K562 (cell line): Measurements from ENCODE around the gene CORO2A. TPM values are rescaled to one million over a fixed set of nuclear protein-coding genes. Genes with fewer than 3 reads are reported as not detected.

Source experiments
- ARHGAP35 ChIP-seq: fragments of 450-650 bp; IDR thresholded peaks from 2 replicates; pipeline ENCODE4 v1.6.1; 2018; ENCODE audit not compliant: partially characterized antibody
- HDAC1 ChIP-seq, 2 experiments: fragments of 450-650 bp; IDR thresholded peaks; 2 replicates each; pipeline ENCODE4 v1.6.1; 2016 to 2017; ENCODE audit warnings: inconsistent platforms in 1 of 2, mild to moderate bottlenecking in 1 of 2, moderate library complexity in 1 of 2
- NCOA4 ChIP-seq: fragments of 450-650 bp; IDR thresholded peaks from 2 replicates; pipeline ENCODE4 v1.6.1; 2018; ENCODE audit warnings: mild to moderate bottlenecking; ENCODE audit not compliant: partially characterized antibody
- PCBP1 ChIP-seq: fragments of 200-400 bp; formaldehyde crosslinking; IDR thresholded peaks from 2 replicates; pipeline ENCODE4 v1.6.1; 2018; ENCODE audit warnings: mild to moderate bottlenecking, low read depth, low read length; ENCODE audit not compliant: poor library complexity, severe bottlenecking
- PRMT5 ChIP-seq: sonication (generic); formaldehyde crosslinking; IDR thresholded peaks from 2 replicates; pipeline ENCODE4 v1.5.0; 2020; ENCODE audit warnings: missing genetic modification reagents
- REST ChIP-seq, 2 experiments: fragments of 450-650 bp; formaldehyde crosslinking in 1 of 2; IDR thresholded peaks; 2 replicates each; pipeline versions ENCODE4 v1.4.0 to v1.6.1; 2014 to 2020; ENCODE audit warnings: mild to moderate bottlenecking in 2 of 2, borderline replicate concordance in 1 of 2, low read depth in 1 of 2
- ZKSCAN8 ChIP-seq: fragments of 200-800 bp; sonication (Bioruptor generic); IDR thresholded peaks from 2 replicates; pipeline ENCODE4 v1.6.1; 2016; ENCODE audit warnings: missing genetic modification characterization, missing compliant biosample characterization
- ZNF511 ChIP-seq: sonication (generic); formaldehyde crosslinking; IDR thresholded peaks from 2 replicates; pipeline ENCODE4 v1.8.0; 2022; ENCODE audit warnings: mild to moderate bottlenecking, missing genetic modification reagents
- polyA plus RNA-seq, 8 experiments: library from polyadenylated mRNA; depleted of rRNA in 4 of 8; stranded (reverse) in 5 of 8; unstranded in 3 of 8; fragments of >200 nt; fragmentation: Nextera tagmentation in 2 of 8; fragmentation: Illumina TruSeq in 1 of 8; extraction: Ambion mirVana in 2 of 8; extraction: Trizol in 1 of 8; gene quantifications; 2 replicates each; pipeline versions ENCODE4 v1.2.1 to v1.2.3, GENCODE V29; 2011 to 2014; ENCODE audit warnings: inconsistent platforms in 1 of 8, missing spikeins in 1 of 8
- total RNA-seq, 7 experiments: library from RNA; depleted of rRNA in 6 of 7; stranded (reverse); fragments of >200 nt in 6 of 7; fragmentation: Illumina TruSeq in 2 of 7; extraction: Trizol in 2 of 7; gene quantifications; 2 replicates each; pipeline versions ENCODE4 v1.2.1 to v1.2.3, GENCODE V29; 2011 to 2021; ENCODE audit warnings: low replicate concordance in 1 of 7
- TF ChIP-seq, protein P1 (sequence below), 2 experiments: fragments of 450-650 bp in 1 of 2; IDR thresholded peaks; 2 replicates each; pipeline ENCODE4 v1.6.1; 2011 to 2017; ENCODE audit warnings: low read depth in 2 of 2, antibody characterized with exemption in 1 of 2, borderline replicate concordance in 1 of 2, low read length in 1 of 2, mild to moderate bottlenecking in 1 of 2, mixed read lengths in 1 of 2; ENCODE audit not compliant: control insufficient read depth in 1 of 2
- TF ChIP-seq, protein P2 (sequence below): sonication (generic); formaldehyde crosslinking; IDR thresholded peaks from 2 replicates; pipeline ENCODE4 v1.8.0; 2022; ENCODE audit warnings: mild to moderate bottlenecking, missing genetic modification reagents, borderline replicate concordance
- TF ChIP-seq, protein P3 (sequence below): fragments of 450-650 bp; IDR thresholded peaks from 2 replicates; pipeline ENCODE4 v1.6.1; 2017; ENCODE audit warnings: mild to moderate bottlenecking, moderate library complexity

CORO2A gene
- total and polyA plus RNA-seq, 9 of the 15 experiments (the other 6 are each of a cell fraction or from before 2014, with no cell fraction given), result 9.5 to 26.6 (median 18.0) TPM

DNA sequence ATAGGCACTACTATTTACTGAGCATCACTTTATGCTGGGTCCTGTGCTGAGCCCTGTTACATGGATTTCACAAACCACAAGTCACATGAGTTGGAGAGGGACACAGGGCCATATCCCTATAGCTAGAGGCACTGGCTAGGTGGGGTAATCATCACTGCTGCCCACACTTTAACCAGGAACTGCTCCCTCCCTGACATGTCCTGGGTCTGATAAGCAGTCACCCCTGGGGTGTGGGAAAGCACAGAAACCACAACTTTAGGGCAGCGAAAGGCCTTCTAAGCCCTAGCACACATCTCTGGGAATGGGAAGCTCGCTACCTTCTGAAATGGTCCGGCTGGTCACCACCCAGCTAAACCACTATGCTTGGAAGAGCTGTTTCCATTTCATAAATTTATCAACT, 48.0 kb upstream of the CORO2A start (continued):
- TF ChIP-seq HDAC1 (IDR thresholded peaks at IDR 0.05) (0 out of 4 replicates have a peak, but pooled peaks of 1 of the 2 experiments have one; percentile 52), NCOA4 (no peak), PRMT5 (CRISPR knock-in tag) (no peak), ARHGAP35 (no peak), ZKSCAN8 (CRISPR knock-in tag) (no peak), REST (IDR thresholded peaks at IDR 0.05; ENCODE audit: borderline replicate concordance) (no peak), REST (CRISPR knock-in tag; IDR thresholded peaks at IDR 0.05; ENCODE audit: low read depth) (no peak), PCBP1 (no peak), ZNF511 (CRISPR knock-in tag) (no peak)
- TF ChIP-seq, protein P1, sequence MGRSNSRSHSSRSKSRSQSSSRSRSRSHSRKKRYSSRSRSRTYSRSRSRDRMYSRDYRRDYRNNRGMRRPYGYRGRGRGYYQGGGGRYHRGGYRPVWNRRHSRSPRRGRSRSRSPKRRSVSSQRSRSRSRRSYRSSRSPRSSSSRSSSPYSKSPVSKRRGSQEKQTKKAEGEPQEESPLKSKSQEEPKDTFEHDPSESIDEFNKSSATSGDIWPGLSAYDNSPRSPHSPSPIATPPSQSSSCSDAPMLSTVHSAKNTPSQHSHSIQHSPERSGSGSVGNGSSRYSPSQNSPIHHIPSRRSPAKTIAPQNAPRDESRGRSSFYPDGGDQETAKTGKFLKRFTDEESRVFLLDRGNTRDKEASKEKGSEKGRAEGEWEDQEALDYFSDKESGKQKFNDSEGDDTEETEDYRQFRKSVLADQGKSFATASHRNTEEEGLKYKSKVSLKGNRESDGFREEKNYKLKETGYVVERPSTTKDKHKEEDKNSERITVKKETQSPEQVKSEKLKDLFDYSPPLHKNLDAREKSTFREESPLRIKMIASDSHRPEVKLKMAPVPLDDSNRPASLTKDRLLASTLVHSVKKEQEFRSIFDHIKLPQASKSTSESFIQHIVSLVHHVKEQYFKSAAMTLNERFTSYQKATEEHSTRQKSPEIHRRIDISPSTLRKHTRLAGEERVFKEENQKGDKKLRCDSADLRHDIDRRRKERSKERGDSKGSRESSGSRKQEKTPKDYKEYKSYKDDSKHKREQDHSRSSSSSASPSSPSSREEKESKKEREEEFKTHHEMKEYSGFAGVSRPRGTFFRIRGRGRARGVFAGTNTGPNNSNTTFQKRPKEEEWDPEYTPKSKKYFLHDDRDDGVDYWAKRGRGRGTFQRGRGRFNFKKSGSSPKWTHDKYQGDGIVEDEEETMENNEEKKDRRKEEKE (IDR thresholded peaks at IDR 0.05; ENCODE audit: borderline replicate concordance in 1 of 2, control insufficient read depth in 1 of 2, low read depth in 2 of 2, low read length in 1 of 2), result no peak
- TF ChIP-seq, protein P2, sequence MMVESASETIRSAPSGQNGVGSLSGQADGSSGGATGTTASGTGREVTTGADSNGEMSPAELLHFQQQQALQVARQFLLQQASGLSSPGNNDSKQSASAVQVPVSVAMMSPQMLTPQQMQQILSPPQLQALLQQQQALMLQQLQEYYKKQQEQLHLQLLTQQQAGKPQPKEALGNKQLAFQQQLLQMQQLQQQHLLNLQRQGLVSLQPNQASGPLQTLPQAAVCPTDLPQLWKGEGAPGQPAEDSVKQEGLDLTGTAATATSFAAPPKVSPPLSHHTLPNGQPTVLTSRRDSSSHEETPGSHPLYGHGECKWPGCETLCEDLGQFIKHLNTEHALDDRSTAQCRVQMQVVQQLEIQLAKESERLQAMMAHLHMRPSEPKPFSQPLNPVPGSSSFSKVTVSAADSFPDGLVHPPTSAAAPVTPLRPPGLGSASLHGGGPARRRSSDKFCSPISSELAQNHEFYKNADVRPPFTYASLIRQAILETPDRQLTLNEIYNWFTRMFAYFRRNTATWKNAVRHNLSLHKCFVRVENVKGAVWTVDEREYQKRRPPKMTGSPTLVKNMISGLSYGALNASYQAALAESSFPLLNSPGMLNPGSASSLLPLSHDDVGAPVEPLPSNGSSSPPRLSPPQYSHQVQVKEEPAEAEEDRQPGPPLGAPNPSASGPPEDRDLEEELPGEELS, result no peak
- TF ChIP-seq, protein P3, sequence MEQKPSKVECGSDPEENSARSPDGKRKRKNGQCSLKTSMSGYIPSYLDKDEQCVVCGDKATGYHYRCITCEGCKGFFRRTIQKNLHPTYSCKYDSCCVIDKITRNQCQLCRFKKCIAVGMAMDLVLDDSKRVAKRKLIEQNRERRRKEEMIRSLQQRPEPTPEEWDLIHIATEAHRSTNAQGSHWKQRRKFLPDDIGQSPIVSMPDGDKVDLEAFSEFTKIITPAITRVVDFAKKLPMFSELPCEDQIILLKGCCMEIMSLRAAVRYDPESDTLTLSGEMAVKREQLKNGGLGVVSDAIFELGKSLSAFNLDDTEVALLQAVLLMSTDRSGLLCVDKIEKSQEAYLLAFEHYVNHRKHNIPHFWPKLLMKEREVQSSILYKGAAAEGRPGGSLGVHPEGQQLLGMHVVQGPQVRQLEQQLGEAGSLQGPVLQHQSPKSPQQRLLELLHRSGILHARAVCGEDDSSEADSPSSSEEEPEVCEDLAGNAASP, result no peak
